ENCODE data around the gene LCORL.

Gene LCORL

GRCh38 chr4:17846266-17846665 lies 175.3 kb downstream of the LCORL start:
- TF ChIP-seq CTCF (IDR thresholded peaks at IDR 0.05; ENCODE audit: insufficient read depth, missing control alignments): no peak
- DNase-seq (ENCODE audit: insufficient read length, low spot score) (no peak), FAIRE-seq (no peak)

- DNase-seq (ENCODE audit: insufficient read length, low spot score) (no peak), FAIRE-seq (no peak)
- TF ChIP-seq CTCF (IDR thresholded peaks at IDR 0.05; ENCODE audit: insufficient read depth, missing control alignments): no peak
These were observed 197.5 kb downstream of the LCORL start for GRCh38 chr4:17823871-17824669.

- peak; percentile 82 for FAIRE-seq
- peak; percentile 63 for TF ChIP-seq CTCF (IDR thresholded peaks at IDR 0.05; ENCODE audit: insufficient read depth, missing control alignments)
- no peak for DNase-seq (ENCODE audit: insufficient read length, low spot score)
These were observed 204.5 kb downstream of the LCORL start for GRCh38 chr4:17817027-17817426.

- FAIRE-seq: no peak
- no peak for TF ChIP-seq CTCF (IDR thresholded peaks at IDR 0.05; ENCODE audit: insufficient read depth, missing control alignments)
These were observed 205.4 kb downstream of the LCORL start for GRCh38 chr4:17816142-17816541.

GRCh38 chr4:17814140-17814539 lies 207.4 kb downstream of the LCORL start:
- FAIRE-seq (no peak), DNase-seq (ENCODE audit: insufficient read length, low spot score) (no peak)
- no peak for TF ChIP-seq CTCF (IDR thresholded peaks at IDR 0.05; ENCODE audit: insufficient read depth, missing control alignments)

More at GRCh38 chr4:17816142-17816541, 205.4 kb downstream of the LCORL start:
- no peak for DNase-seq (ENCODE audit: insufficient read length, low spot score)

- TF ChIP-seq CTCF (IDR thresholded peaks at IDR 0.05; ENCODE audit: insufficient read depth, missing control alignments): no peak
- DNase-seq (ENCODE audit: insufficient read length, low spot score): no peak
- no peak for FAIRE-seq
These were observed 208.8 kb downstream of the LCORL start for GRCh38 chr4:17812801-17813200.

- no peak for DNase-seq (ENCODE audit: insufficient read length, low spot score)
- no peak for FAIRE-seq
- TF ChIP-seq CTCF (IDR thresholded peaks at IDR 0.05; ENCODE audit: insufficient read depth, missing control alignments): no peak
These were observed 209.4 kb downstream of the LCORL start for GRCh38 chr4:17812125-17812524.
